Body of pancreas (tissue), 4 donors: Measurements from ENCODE around the gene ADCY3. TPM values are rescaled to one million over a fixed set of nuclear protein-coding genes. Genes with fewer than 3 reads are reported as not detected.

Source experiments
- ATAC-seq: fragments of 150-250 bp; one replicate; pipeline ENCODE4 v1.9.1; 2016
- DNase-seq, 4 donors: peaks; one replicate each; pipeline ENCODE4 v3.0.0-alpha.2; 2019
- H3K27ac ChIP-seq, 4 donors: fragments of 200-600 bp; sonication (generic); 1 replicate in 3 of 4; 2 replicates in 1 of 4; pipeline versions ENCODE4 v1.5.1 to v1.6.1; 2016 to 2019; ENCODE audit warnings: mild to moderate bottlenecking in 1 of 4, mixed read lengths in 1 of 4, moderate library complexity in 1 of 4
- H3K27me3 ChIP-seq, 2 donors: fragments of 200-600 bp; sonication (generic); one replicate each; pipeline ENCODE4 v1.6.0; 2016; ENCODE audit warnings: mild to moderate bottlenecking in 1 of 2
- H3K36me3 ChIP-seq, 2 donors: fragments of 200-600 bp; sonication (generic); replicated peaks in 1 of 2; 2 replicates each; pipeline ENCODE4 v1.5.1; 2016; ENCODE audit warnings: low read depth in 2 of 2; ENCODE audit not compliant: insufficient read depth in 1 of 2
- H3K4me1 ChIP-seq: fragments of 200-600 bp; sonication (generic); one replicate; pipeline ENCODE4 v1.6.0; 2016
- H3K4me3 ChIP-seq, 2 donors: fragments of 200-600 bp; sonication (generic); 1 replicate in 1 of 2; 2 replicates in 1 of 2; pipeline ENCODE4 v1.5.1; 2016 to 2019
- H3K9me3 ChIP-seq, 3 donors: fragments of 200-600 bp; sonication (generic); 1 replicate in 2 of 3; 2 replicates in 1 of 3; pipeline ENCODE4 v1.5.1; 2016
- POLR2A ChIP-seq, 3 donors: fragments of 450-650 bp; IDR thresholded peaks; one replicate each; pipeline ENCODE4 v1.6.1; 2016; ENCODE audit warnings: antibody characterized with exemption in 3 of 3, mild to moderate bottlenecking in 2 of 3
- WGBS, 2 donors: methylation state at CpG; one replicate each; pipeline ENCODE4 v1.1.5; 2017; 5-methylcytosine and 5-hydroxymethylcytosine counted together
- intact Hi-C: fragments of 100-400 bp; cut with DNase I; formaldehyde crosslinking; loops from one replicate; pipeline ENCODE4 v1.15.1; 2023
- total RNA-seq, 2 donors: library from RNA; depleted of rRNA; stranded (reverse); fragments of >200 nt; gene quantifications; one replicate each; pipeline ENCODE4 v1.1.0, GENCODE V29; 2016
- TF ChIP-seq, protein P1 (sequence below), 7 experiments: fragments of 450-650 bp in 4 of 7; fragments of 200-600 bp in 3 of 7; sonication (generic) in 3 of 7; IDR thresholded peaks; one replicate each; pipeline ENCODE4 v1.5.1; 2016 to 2019; ENCODE audit warnings: antibody characterized with exemption in 7 of 7

ADCY3 gene
- total RNA-seq, 2 donors from 2014 or later: 17.1 to 63.9 TPM

DNA sequence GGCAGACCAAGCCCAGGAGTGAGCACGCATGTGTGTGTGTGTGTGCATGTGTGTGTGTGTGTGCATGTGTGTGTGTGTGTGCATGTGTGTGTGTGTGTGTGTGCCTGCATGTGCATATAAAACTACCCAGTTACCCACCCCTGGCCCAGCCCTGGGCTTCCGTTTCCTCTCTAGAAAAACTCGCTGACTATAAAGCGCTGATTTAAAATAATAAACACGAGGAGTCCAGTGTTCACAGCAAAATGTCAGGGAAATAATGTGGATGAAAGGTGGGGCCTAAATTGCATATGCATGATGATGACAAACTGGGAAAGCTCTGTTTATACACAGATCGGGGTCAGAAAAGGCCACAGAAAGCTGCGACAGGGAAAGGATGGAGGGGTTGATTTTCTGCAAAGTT lies 7.5 kb downstream of the ADCY3 start:
- WGBS, 2 donors: 83 to 91% methylated on average over 7 of the region's 7 CpGs
- H3K36me3 ChIP-seq: no peaks in the 10 kb centered on the region
- no peaks in the 10 kb centered on the region for H3K4me1 ChIP-seq
- TF ChIP-seq POLR2A (IDR thresholded peaks at IDR 0.05): no peak
- TF ChIP-seq, protein P1, sequence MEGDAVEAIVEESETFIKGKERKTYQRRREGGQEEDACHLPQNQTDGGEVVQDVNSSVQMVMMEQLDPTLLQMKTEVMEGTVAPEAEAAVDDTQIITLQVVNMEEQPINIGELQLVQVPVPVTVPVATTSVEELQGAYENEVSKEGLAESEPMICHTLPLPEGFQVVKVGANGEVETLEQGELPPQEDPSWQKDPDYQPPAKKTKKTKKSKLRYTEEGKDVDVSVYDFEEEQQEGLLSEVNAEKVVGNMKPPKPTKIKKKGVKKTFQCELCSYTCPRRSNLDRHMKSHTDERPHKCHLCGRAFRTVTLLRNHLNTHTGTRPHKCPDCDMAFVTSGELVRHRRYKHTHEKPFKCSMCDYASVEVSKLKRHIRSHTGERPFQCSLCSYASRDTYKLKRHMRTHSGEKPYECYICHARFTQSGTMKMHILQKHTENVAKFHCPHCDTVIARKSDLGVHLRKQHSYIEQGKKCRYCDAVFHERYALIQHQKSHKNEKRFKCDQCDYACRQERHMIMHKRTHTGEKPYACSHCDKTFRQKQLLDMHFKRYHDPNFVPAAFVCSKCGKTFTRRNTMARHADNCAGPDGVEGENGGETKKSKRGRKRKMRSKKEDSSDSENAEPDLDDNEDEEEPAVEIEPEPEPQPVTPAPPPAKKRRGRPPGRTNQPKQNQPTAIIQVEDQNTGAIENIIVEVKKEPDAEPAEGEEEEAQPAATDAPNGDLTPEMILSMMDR (IDR thresholded peaks at IDR 0.05): no peak
- no peak overlapping the region for H3K27ac ChIP-seq
- H3K4me3 ChIP-seq: no peak overlapping the region
- H3K9me3 ChIP-seq: no peaks in the 10 kb centered on the region
- DNase-seq: no peak
- no peaks in the 10 kb centered on the region for H3K27me3 ChIP-seq
- no peak for ATAC-seq
- intact Hi-C loops: no loop called here

DNA sequence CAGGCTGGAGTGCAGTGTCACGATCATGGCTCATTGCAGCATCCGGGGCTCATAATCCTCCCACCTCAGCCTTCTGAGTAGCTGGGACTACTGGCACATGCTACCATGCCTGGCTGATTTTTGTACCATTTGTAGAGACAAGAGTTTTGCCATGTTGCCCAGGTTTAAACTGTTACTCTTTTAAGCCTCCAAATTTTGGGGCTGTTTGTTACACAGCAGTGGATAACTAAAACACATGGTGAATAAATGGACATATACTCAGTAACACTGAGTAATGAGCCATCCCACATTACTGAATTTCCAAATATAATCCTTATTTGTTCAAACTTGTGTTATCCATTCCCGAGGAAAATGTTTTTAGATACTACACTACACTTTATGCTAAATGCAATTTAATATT lies 9.8 kb downstream of the ADCY3 start:
- WGBS, 2 donors: 93 to 97% methylated on average over 3 of the region's 3 CpGs
- intact Hi-C loops: no loop called here
- Histone ChIP-seq H3K4me3 (no peak overlapping the region), H3K27ac (no peak overlapping the region), H3K9me3 (no peaks in the 10 kb centered on the region), H3K4me1 (no peaks in the 10 kb centered on the region), H3K36me3 (no peaks in the 10 kb centered on the region), H3K27me3 (no peaks in the 10 kb centered on the region)
- ATAC-seq: no peak
- TF ChIP-seq POLR2A (IDR thresholded peaks at IDR 0.05): no peak
- TF ChIP-seq, protein P1 (IDR thresholded peaks at IDR 0.05): no peak
- no peak for DNase-seq

DNA sequence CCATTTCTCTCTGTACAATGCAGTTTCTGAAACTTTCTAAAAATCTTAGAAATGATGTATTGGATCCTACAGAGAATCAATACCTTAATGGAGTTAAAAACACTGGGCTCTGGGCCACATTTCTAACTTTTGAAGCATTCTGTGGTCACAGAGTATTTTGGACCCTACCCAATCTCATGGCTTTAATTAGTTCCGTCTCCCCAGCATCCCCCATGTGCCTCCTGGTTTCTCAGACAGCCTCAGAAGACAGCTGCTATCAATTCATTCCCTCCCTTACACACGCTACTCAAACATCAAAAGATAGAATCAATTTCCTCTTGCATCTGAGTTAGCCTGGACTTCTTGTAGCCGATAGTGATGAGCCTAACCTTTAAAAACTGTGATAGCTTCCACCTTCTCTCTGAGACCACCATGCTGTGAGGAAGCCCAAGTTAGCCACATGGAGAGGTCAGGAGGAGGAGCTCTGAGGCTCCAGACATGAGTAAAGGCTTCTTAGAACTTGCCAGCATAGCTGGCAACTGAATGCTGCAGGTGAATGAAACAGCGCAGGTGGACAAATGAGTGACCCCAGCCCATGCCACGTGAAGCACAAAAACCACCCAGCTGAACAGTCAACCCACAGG lies 10.4 kb downstream of the ADCY3 start:
- intact Hi-C loops: no loop called here
- TF ChIP-seq, protein P1 (IDR thresholded peaks at IDR 0.05): no peak
- TF ChIP-seq POLR2A (IDR thresholded peaks at IDR 0.05): no peak
- ATAC-seq (no peak), DNase-seq (no peak)
- H3K27me3 ChIP-seq: no peaks in the 10 kb centered on the region
- H3K27ac ChIP-seq: no peak overlapping the region
- WGBS, 2 donors: 81% methylated on average over 5 of the region's 5 CpGs
- no peak overlapping the region for H3K4me3 ChIP-seq
- H3K4me1 ChIP-seq: no peaks in the 10 kb centered on the region
- no peaks in the 10 kb centered on the region for H3K36me3 ChIP-seq
- H3K9me3 ChIP-seq: no peaks in the 10 kb centered on the region

DNA sequence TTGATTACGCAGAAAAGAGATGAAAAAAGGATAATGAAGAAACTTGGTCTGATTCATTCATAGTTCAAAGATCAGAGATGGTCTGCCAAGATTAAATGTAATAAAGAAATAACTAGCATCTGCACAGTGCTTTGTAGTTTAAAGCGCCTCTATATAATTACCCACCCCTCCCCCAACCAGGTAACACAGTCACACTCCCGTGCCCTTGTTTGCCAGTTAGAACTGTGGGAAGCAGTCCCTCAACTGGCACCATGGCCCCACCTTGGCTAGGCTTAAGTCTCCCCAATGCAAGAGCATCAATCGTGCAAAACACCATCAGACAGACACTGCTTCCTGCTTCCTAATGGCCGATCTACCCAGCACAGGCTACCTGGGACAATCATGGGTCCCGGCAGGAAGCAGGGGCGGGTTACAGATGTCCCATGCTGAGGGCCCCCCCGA lies 11.6 kb downstream of the ADCY3 start:
- WGBS, 2 donors: 81 to 87% methylated on average over 8 of the region's 8 CpGs
- intact Hi-C loops: no loop called here
- ATAC-seq: no peak
- Histone ChIP-seq H3K27ac (no peak overlapping the region), H3K36me3 (no peaks in the 10 kb centered on the region), H3K4me3 (no peak overlapping the region), H3K9me3 (no peaks in the 10 kb centered on the region), H3K27me3 (no peaks in the 10 kb centered on the region), H3K4me1 (no peaks in the 10 kb centered on the region)
- TF ChIP-seq POLR2A (IDR thresholded peaks at IDR 0.05): no peak
- TF ChIP-seq, protein P1 (IDR thresholded peaks at IDR 0.05): no peak
- DNase-seq: no peak

DNA sequence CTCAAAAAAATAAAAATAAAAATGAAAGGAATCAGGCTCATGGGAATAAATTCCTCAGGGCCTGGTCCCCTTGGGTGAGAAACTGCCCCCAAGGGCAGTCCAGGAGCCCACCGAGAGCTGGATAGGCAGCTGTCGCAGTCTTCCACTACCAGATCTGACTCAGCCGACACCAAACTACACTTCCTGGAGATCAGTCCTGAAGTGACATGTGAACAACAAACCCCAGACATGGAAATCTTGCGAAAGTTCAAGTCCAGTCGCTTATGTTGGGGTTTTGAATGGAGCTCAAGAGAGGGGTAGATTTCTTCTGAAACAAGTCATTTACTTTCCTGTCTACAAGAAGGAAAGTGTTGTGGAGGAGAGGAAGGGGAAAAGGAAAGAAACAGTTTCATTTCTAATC lies 12.9 kb downstream of the ADCY3 start:
- no peaks in the 10 kb centered on the region for H3K36me3 ChIP-seq
- no peaks in the 10 kb centered on the region for H3K27me3 ChIP-seq
- no peak overlapping the region for H3K27ac ChIP-seq
- no peaks in the 10 kb centered on the region for H3K4me1 ChIP-seq
- 86 to 94% methylated on average over 5 of the region's 5 CpGs for WGBS, 2 donors
- ATAC-seq (no peak), DNase-seq (no peak)
- no peak overlapping the region for H3K4me3 ChIP-seq
- TF ChIP-seq, protein P1 (IDR thresholded peaks at IDR 0.05): no peak
- no peak for TF ChIP-seq POLR2A (IDR thresholded peaks at IDR 0.05)
- intact Hi-C loops: no loop called here
- no peaks in the 10 kb centered on the region for H3K9me3 ChIP-seq
